Mesenchymal stem cell (in vitro differentiated cells and primary cell): ENCODE results near the gene GNPAT. TPM values are rescaled to one million over a fixed set of nuclear protein-coding genes. Genes with fewer than 3 reads are reported as not detected.

Experiments
- DNase-seq: peaks from one replicate; pipeline ENCODE4 v3.0.0-alpha.2; 2013
- H2AFZ ChIP-seq: one replicate; pipeline ENCODE4 v1.6.1; 2013; ENCODE audit warnings: low read depth, mild to moderate bottlenecking, control low read depth, inconsistent platforms, low read length, moderate library complexity
- H2AK5ac ChIP-seq: 2 replicates; pipeline ENCODE4 v1.6.1; 2013; ENCODE audit warnings: low read length, moderate library complexity, mild to moderate bottlenecking, inconsistent platforms; ENCODE audit not compliant: severe bottlenecking
- H2BK120ac ChIP-seq: one replicate; pipeline ENCODE4 v1.6.1; 2013; ENCODE audit warnings: low read depth, mild to moderate bottlenecking, inconsistent platforms, low read length, moderate library complexity
- H2BK12ac ChIP-seq, 2 experiments: one replicate each; pipeline ENCODE4 v1.6.1; 2013; ENCODE audit warnings: inconsistent platforms in 2 of 2, low read length in 2 of 2, mild to moderate bottlenecking in 2 of 2, moderate library complexity in 2 of 2, control low read depth in 1 of 2
- H2BK15ac ChIP-seq: one replicate; pipeline ENCODE4 v1.6.1; 2013; ENCODE audit warnings: mild to moderate bottlenecking, low read depth, inconsistent platforms; ENCODE audit not compliant: poor library complexity, severe bottlenecking
- H2BK5ac ChIP-seq: 2 replicates; pipeline ENCODE4 v1.6.1; 2013; ENCODE audit warnings: low read depth, mild to moderate bottlenecking, low read length, control low read depth, inconsistent platforms; ENCODE audit not compliant: poor library complexity, severe bottlenecking
- H3K14ac ChIP-seq, 2 experiments: one replicate each; pipeline ENCODE4 v1.6.1; 2013; ENCODE audit warnings: inconsistent platforms in 2 of 2, low read length in 2 of 2, control low read depth in 1 of 2, mild to moderate bottlenecking in 1 of 2, moderate library complexity in 1 of 2
- H3K18ac ChIP-seq, 2 experiments: one replicate each; pipeline ENCODE4 v1.6.1; 2013; ENCODE audit warnings: inconsistent platforms in 2 of 2, low read length in 2 of 2, control low read depth in 1 of 2, low read depth in 1 of 2, mild to moderate bottlenecking in 1 of 2
- H3K23ac ChIP-seq, 2 experiments: one replicate each; pipeline ENCODE4 v1.6.1; 2013; ENCODE audit warnings: inconsistent platforms in 2 of 2, low read length in 2 of 2, mild to moderate bottlenecking in 2 of 2, moderate library complexity in 2 of 2, control low read depth in 1 of 2
- H3K27ac ChIP-seq: 2 replicates; pipeline ENCODE4 v1.5.1; 2013; ENCODE audit warnings: mild to moderate bottlenecking, moderate library complexity, low read length, control low read depth, inconsistent platforms; ENCODE audit not compliant: poor library complexity, severe bottlenecking
- H3K27me3 ChIP-seq, 2 experiments: 2 replicates each; pipeline versions ENCODE4 v1.6.1 to v1.7.0; 2013; ENCODE audit warnings: low read length in 2 of 2, mild to moderate bottlenecking in 2 of 2, moderate library complexity in 2 of 2, control low read depth in 1 of 2, inconsistent platforms in 1 of 2; ENCODE audit not compliant: control insufficient read depth in 1 of 2, insufficient read depth in 1 of 2
- H3K36me3 ChIP-seq, 2 experiments: 2 replicates each; pipeline versions ENCODE4 v1.6.1 to v1.7.0; 2013; ENCODE audit warnings: low read length in 2 of 2, control low read depth in 1 of 2, inconsistent platforms in 1 of 2, low read depth in 1 of 2, mild to moderate bottlenecking in 1 of 2; ENCODE audit not compliant: insufficient read depth in 2 of 2, control insufficient read depth in 1 of 2
- H3K4ac ChIP-seq, 2 experiments: one replicate each; pipeline ENCODE4 v1.6.1; 2013; ENCODE audit warnings: inconsistent platforms in 2 of 2, low read length in 2 of 2, mild to moderate bottlenecking in 2 of 2, moderate library complexity in 2 of 2, control low read depth in 1 of 2, low read depth in 1 of 2
- H3K4me1 ChIP-seq: 2 replicates; pipeline ENCODE4 v1.6.1; 2013; ENCODE audit warnings: low read depth, low read length, control low read depth; ENCODE audit not compliant: control insufficient read depth, insufficient read depth
- H3K4me2 ChIP-seq: 2 replicates; pipeline ENCODE4 v1.6.1; 2013; ENCODE audit warnings: low read length, mild to moderate bottlenecking, inconsistent platforms; ENCODE audit not compliant: poor library complexity, severe bottlenecking
- H3K4me3 ChIP-seq, 2 experiments: 2 replicates each; pipeline versions ENCODE4 v1.5.1 to v1.7.0; 2013; ENCODE audit warnings: low read length in 2 of 2, mild to moderate bottlenecking in 2 of 2, control low read depth in 1 of 2, low read depth in 1 of 2; ENCODE audit not compliant: insufficient read depth in 1 of 2
- H3K79me1 ChIP-seq: replicated peaks from 2 replicates; pipeline ENCODE4 v1.6.1; 2013; ENCODE audit warnings: mild to moderate bottlenecking, control low read depth, low read length, inconsistent platforms; ENCODE audit not compliant: poor library complexity, severe bottlenecking
- H3K9ac ChIP-seq: 2 replicates; pipeline ENCODE4 v1.7.0; 2013; ENCODE audit warnings: mild to moderate bottlenecking, low read length, moderate library complexity
- H3K9me3 ChIP-seq: 2 replicates; pipeline ENCODE4 v1.7.0; 2013; ENCODE audit warnings: mild to moderate bottlenecking, low read length; ENCODE audit not compliant: control insufficient read depth
- H4K8ac ChIP-seq: one replicate; pipeline ENCODE4 v1.6.1; 2013; ENCODE audit warnings: inconsistent platforms, mild to moderate bottlenecking, low read length, moderate library complexity
- H4K91ac ChIP-seq: one replicate; pipeline ENCODE4 v1.6.1; 2013; ENCODE audit warnings: mild to moderate bottlenecking, low read length, inconsistent platforms
- WGBS: methylation state at CpG from one replicate; pipeline ENCODE4 v1.1.7; 2013; ENCODE audit warnings: mixed read lengths; 5-methylcytosine and 5-hydroxymethylcytosine counted together
- small RNA-seq: library from polyadenylated mRNA; stranded (forward); fragments of <200 nt; extraction: miRNeasy Mini kit (QIAGEN cat#:217004); gene quantifications from one replicate; pipeline ENCODE3, GENCODE V24; 2013; ENCODE audit warnings: low read depth

Gene GNPAT

DNA sequence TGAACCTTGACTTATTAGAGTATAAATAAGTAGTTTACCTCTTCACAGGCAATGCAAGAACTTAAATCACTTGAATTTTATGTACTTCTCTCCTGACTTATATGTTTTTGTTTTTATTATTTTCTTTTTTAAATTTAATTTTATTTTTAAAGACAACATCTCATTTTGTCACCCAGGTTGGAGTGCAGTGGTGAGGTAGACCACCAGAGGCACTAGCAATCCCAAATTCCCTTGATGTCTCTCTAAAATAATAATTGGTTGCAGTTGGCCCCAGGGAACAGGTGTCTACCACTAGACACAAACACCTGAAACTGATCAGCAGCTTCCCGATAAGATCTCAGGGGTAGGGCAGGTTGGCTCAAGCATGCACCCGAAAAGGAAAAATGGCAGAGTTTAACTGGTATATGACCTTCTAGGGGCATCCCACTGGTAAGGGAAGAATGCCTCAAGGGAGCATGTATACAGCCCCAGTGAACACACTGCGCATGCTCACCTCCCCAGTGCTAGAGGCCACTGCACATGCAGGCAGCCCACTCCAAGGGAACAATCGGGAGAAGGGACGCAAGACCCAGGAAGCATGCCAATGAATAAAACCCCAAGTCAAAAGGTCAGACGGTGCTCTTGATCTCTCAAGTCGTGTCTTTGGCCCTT, 82.0 kb downstream of the GNPAT start:
- 86% methylated on average over 7 of the region's 7 CpGs for WGBS
- Histone ChIP-seq H3K14ac (no peak overlapping the region), H3K79me1 (no peaks in the 10 kb centered on the region), H3K9ac (no peak overlapping the region), H2BK120ac (no peak overlapping the region), H3K23ac (no peak overlapping the region), H3K4me2 (no peak overlapping the region), H4K8ac (no peak overlapping the region), H2BK12ac (no peak overlapping the region), H2AFZ (no peak overlapping the region), H3K27me3 (no peaks in the 10 kb centered on the region), H3K9me3 (no peaks in the 10 kb centered on the region), H2BK5ac (no peak overlapping the region), H3K4me3 (no peak overlapping the region), H3K4me1 (no peaks in the 10 kb centered on the region), H2BK15ac (no peak overlapping the region), H3K27ac (no peak overlapping the region), H3K36me3 (no peaks in the 10 kb centered on the region), H2AK5ac (no peak overlapping the region), H3K4ac (no peak overlapping the region), H4K91ac (no peak overlapping the region), H3K18ac (no peak overlapping the region)
- DNase-seq = no peak

DNA sequence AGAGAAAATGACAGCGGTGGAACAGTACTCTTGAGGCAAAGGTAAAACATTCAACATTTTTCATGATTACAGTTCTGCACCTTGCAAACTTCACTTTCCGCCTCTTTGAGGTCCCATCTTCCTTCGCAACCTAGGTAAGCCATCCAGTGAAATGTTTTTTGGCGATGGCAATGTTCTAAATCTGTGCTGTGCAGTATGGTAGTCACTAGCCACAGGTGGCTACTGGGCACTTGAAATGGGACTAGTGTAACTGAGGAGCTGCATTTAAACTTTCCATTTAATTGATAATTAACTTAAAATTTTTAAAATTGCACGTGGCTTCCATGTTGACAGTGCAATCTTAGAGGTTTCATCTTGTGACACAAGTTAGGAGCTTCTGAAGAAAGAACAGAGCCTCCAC, 83.6 kb downstream of the GNPAT start:
- Histone ChIP-seq H3K9ac (no peak overlapping the region), H3K4me3 (no peak overlapping the region), H3K4ac (no peak overlapping the region), H3K4me1 (no peaks in the 10 kb centered on the region), H3K4me2 (no peak overlapping the region), H4K8ac (no peak overlapping the region), H3K36me3 (no peaks in the 10 kb centered on the region), H3K27ac (no peak overlapping the region), H3K79me1 (no peaks in the 10 kb centered on the region), H3K14ac (no peak overlapping the region), H2AK5ac (no peak overlapping the region), H2BK120ac (no peak overlapping the region), H2BK5ac (no peak overlapping the region), H2BK12ac (no peak overlapping the region), H3K23ac (no peak overlapping the region), H3K9me3 (no peaks in the 10 kb centered on the region), H2BK15ac (no peak overlapping the region), H2AFZ (no peak overlapping the region), H3K18ac (no peak overlapping the region), H3K27me3 (no peaks in the 10 kb centered on the region), H4K91ac (no peak overlapping the region)
- 80% methylated on average over 5 of the region's 5 CpGs for WGBS
- DNase-seq = no peak

DNA sequence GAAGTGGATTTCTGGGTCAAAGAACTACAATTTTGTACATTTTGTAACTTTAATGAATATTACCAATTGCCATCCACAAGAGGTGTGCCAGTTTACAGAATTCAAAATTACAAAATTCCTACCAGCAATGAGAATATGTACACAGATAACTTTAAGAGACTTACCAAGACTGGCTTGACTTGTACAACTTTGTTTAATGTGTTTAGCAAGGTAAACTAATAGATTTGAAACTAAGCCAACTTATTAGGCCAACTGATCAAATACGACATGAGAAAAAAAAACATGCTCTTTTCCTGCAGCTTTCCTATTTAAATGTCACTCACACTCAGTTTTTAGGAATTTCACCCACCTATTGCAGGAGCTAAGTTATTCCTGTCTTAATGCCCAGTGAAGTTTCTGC, 85.2 kb downstream of the GNPAT start:
- H2BK15ac ChIP-seq = no peak overlapping the region
- no peak overlapping the region for H3K4me2 ChIP-seq
- H2AK5ac ChIP-seq = no peak overlapping the region
- H3K27me3 ChIP-seq = no peaks in the 10 kb centered on the region
- H4K8ac ChIP-seq = no peak overlapping the region
- H2BK5ac ChIP-seq = no peak overlapping the region
- no peak overlapping the region for H3K14ac ChIP-seq
- H3K9me3 ChIP-seq = no peaks in the 10 kb centered on the region
- no peak overlapping the region for H3K27ac ChIP-seq
- no peak overlapping the region for H3K4me3 ChIP-seq
- H2BK120ac ChIP-seq = no peak overlapping the region
- no peaks in the 10 kb centered on the region for H3K4me1 ChIP-seq
- no peak overlapping the region for H2AFZ ChIP-seq
- WGBS = 100% methylated on average over 1 of the region's 1 CpG
- H3K36me3 ChIP-seq = peaks cover 0 to 5% of the 10 kb centered on the region in 2 experiments
- H3K23ac ChIP-seq = no peak overlapping the region
- H3K79me1 ChIP-seq = peaks cover 4% of the 10 kb centered on the region
- DNase-seq = no peak
- no peak overlapping the region for H2BK12ac ChIP-seq
- H3K4ac ChIP-seq = no peak overlapping the region
- no peak overlapping the region for H3K18ac ChIP-seq
- no peak overlapping the region for H3K9ac ChIP-seq
- H4K91ac ChIP-seq = no peak overlapping the region

Small RNA genes lying within 50 kb of the gene (small RNA-seq; reads per million reads assigned to genes)
- not detected for gene RNA5SP80
